Right lobe of liver (tissue), 6 donors: ENCODE data around the gene MLH1. TPM values are rescaled to one million over a fixed set of nuclear protein-coding genes. Genes with fewer than 3 reads are reported as not detected.
"Not testable (repeated sequence)": the region's sequence is repeated elsewhere in the genome, so short reads cannot be mapped to it uniquely, and the experiment has no call there.

Source experiments
- ATAC-seq, 4 donors: fragments of 200-7000 bp; cut with Tn5 transposase; one replicate each; pipeline ENCODE4 v1.9.1; 2020; ENCODE audit warnings: mild to moderate bottlenecking in 4 of 4, moderate library complexity in 4 of 4
- DNase-seq, 3 donors: peaks; one replicate each; pipeline ENCODE4 v3.0.0-alpha.2; 2020
- H3K27ac ChIP-seq, 3 donors: fragments of 200-600 bp; one replicate each; pipeline ENCODE4 v1.8.0; 2022
- H3K27me3 ChIP-seq, 2 donors: fragments of 200-600 bp; one replicate each; pipeline ENCODE4 v1.8.0; 2022
- H3K36me3 ChIP-seq, 4 donors: fragments of 200-600 bp; sonication (generic) in 1 of 4; one replicate each; pipeline versions ENCODE4 v1.5.1 to v1.8.0; 2017 to 2022; ENCODE audit warnings: control low read depth in 1 of 4
- H3K4me1 ChIP-seq, 4 donors: fragments of 200-600 bp; sonication (generic) in 1 of 4; one replicate each; pipeline versions ENCODE4 v1.5.1 to v1.8.0; 2017 to 2022; ENCODE audit warnings: control low read depth in 1 of 4
- H3K4me3 ChIP-seq, 3 donors: fragments of 200-600 bp; one replicate each; pipeline ENCODE4 v1.8.0; 2022
- H3K9me3 ChIP-seq, 4 donors: fragments of 200-600 bp; sonication (generic) in 1 of 4; one replicate each; pipeline versions ENCODE4 v1.5.1 to v1.8.0; 2017 to 2022; ENCODE audit warnings: control low read depth in 1 of 4
- CTCF ChIP-seq, 4 donors: fragments of 200-600 bp in 3 of 4; fragments of 450-650 bp in 1 of 4; IDR thresholded peaks; one replicate each; pipeline versions ENCODE4 v1.5.1 to v1.8.0; 2016 to 2022; ENCODE audit warnings: antibody characterized with exemption in 4 of 4, mild to moderate bottlenecking in 2 of 4
- POLR2A ChIP-seq: fragments of 450-650 bp; IDR thresholded peaks from one replicate; pipeline ENCODE4 v1.6.1; 2017; ENCODE audit warnings: antibody characterized with exemption, mild to moderate bottlenecking
- WGBS: methylation state at CpG from one replicate; pipeline ENCODE4 v1.1.6; 2018; ENCODE audit warnings: low coverage, low lambda C conversion rate; ENCODE audit not compliant: insufficient coverage; ENCODE audit errors: missing lambda C conversion rate; 5-methylcytosine and 5-hydroxymethylcytosine counted together
- intact Hi-C, 2 donors: fragments of 100-400 bp; cut with DNase I; formaldehyde crosslinking; loops; one replicate each; pipeline versions ENCODE4 v1.11.2 to v1.14.1; 2022
- total RNA-seq, 6 experiments: library from RNA; depleted of rRNA in 2 of 6; stranded (reverse); fragments of >200 nt in 2 of 6; fragmentation: NEBNext Ultra II Directional in 3 of 6; extraction: Animal tissue kit (Norgen Biotek cat#: 25700) in 3 of 6; gene quantifications; one replicate each; pipeline versions ENCODE4 v1.1.0 to v1.2.4, GENCODE V29; 2016 to 2023
- donor health status: DM: no; HTN: yes; CAD: no.
- donor health status: DM: no; HTN: no; CAD: no.
- donor health status: DM: no; HTN: no; CAD: no.
- donor health status: DM: no; HTN: yes; CAD: no.
- donor health status: DM: no; HTN: yes; CAD: no.

MLH1 gene
- total RNA-seq, 6 experiments from 2014 or later, result 13.1 to 23.2 (median 15.3) TPM

DNA sequence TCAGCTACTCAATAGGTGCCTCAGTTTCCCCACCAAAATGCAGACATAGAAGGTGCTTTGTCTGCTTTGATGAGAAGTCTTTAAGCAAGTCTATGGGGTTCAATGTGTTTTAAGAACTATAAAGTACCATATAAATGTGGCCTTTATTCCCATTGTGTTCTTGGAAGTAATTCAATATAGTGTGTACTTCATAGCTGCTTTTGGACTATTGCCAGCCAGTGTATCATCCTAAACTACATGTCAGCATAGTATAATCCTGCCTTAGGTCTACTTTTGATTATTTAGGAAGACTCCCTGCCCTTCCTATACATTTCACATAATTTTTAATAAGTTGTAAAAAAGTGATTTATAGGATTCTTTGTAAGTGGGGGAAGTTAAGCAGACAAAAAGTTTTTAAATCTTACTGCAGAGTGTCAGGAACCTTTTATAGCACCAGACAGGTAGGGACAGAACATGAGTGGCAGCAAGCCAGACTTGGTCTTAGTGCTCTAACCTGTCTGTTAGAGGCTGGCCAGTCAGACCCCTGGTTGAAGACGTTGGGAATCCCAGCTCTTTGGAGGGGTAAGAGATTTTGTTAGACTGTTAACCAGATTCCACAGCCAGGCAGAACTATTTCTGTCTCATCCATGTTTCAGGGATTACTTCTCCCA lies 48.4 kb downstream of the MLH1 start:
- ATAC-seq (no peak), DNase-seq (no peak)
- no peaks in the 10 kb centered on the region for H3K27me3 ChIP-seq
- WGBS, result no CpG with 5 or more reads among the region's 1 CpG
- H3K36me3 ChIP-seq, result peaks cover 0 to 22% (median 3%) of the 10 kb centered on the region in 4 donors
- TF ChIP-seq CTCF (IDR thresholded peaks at IDR 0.05), result no peak
- no peak for TF ChIP-seq POLR2A
- intact Hi-C loops, result no loop called here
- no peaks in the 10 kb centered on the region for H3K4me1 ChIP-seq
- no peak overlapping the region for H3K27ac ChIP-seq
- H3K9me3 ChIP-seq, result peaks cover 0 to under 1% (median 0%) of the 10 kb centered on the region in 4 donors
- H3K4me3 ChIP-seq, result no peak overlapping the region

DNA sequence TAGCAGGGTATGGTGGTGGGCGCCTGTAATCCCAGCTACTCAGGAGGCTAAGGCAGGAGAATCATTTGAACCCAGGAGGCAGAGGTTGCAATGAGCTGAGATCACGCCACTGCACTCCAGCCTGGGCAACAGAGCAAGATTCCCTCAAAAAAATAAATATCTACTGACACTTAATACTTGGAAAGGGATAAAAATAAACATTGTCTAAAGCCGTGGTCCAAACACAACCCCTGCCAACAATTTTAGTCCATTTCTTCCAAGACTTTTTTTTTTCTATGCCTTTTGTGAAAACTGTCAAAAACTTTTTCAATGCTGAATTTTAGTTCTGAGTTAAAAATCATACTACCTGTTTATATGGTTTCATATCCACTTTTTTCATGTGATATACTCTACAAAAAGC lies 49.4 kb downstream of the MLH1 start:
- 73% methylated on average over 3 of the region's 3 CpGs for whole genome bisulfite sequencing
- intact Hi-C loops, H3K4me1 ChIP-seq, H3K27ac ChIP-seq, H3K4me3 ChIP-seq, H3K27me3 ChIP-seq, H3K9me3 ChIP-seq, DNase-seq: not testable (repeated sequence)
- peaks cover 0 to 31% (median 5%) of the 10 kb centered on the region in 4 donors for H3K36me3 ChIP-seq
- ATAC-seq, result peak in 1 of 4 donors; percentile 39

GRCh38 chr3:37050282-37050681 lies 57.0 kb downstream of the MLH1 start:
- H3K27ac ChIP-seq, result no peak overlapping the region
- no peaks in the 10 kb centered on the region for H3K27me3 ChIP-seq
- intact Hi-C loops, result no loop called here
- DNase-seq (no peak), ATAC-seq (peak; percentile 13 to 40 (median 31))
- H3K9me3 ChIP-seq, result no peaks in the 10 kb centered on the region
- TF ChIP-seq POLR2A (no peak), CTCF (IDR thresholded peaks at IDR 0.05) (no peak)
- no peak overlapping the region for H3K4me3 ChIP-seq
- 63% methylated on average over 1 of the region's 1 CpG for WGBS
- H3K36me3 ChIP-seq, result peaks cover 3 to 64% (median 26%) of the 10 kb centered on the region in 4 donors
- peaks cover 0 to 14% (median 5%) of the 10 kb centered on the region in 4 donors for H3K4me1 ChIP-seq

DNA sequence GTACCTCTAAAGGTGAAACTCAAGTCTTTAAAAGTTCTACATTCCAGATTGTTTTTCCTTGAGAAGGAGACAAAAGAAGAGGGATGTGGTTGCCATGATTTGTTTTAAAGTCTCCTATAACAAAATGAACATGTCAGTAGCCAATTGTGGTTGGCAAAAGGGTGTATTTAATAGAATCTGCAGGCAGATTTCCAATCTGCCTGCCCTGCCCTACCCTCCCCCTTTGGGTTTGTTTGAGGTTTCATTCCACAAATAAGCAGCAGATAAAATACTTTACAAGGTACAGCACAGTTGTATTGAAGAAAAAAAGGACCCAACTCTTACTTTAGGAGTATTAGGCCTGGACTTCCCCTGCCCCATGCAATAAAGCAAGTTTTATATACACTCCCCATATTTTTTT lies 59.5 kb downstream of the MLH1 start:
- Histone ChIP-seq H3K9me3 (no peaks in the 10 kb centered on the region), H3K27me3 (no peaks in the 10 kb centered on the region), H3K27ac (peak overlapping the region in 2 of 3 donors; percentile 10 to 60), H3K36me3 (peaks cover 3 to 60% (median 23%) of the 10 kb centered on the region in 4 donors), H3K4me1 (peaks cover 0 to 14% (median 5%) of the 10 kb centered on the region in 4 donors), H3K4me3 (no peak overlapping the region)
- no peak for TF ChIP-seq POLR2A
- TF ChIP-seq CTCF (IDR thresholded peaks at IDR 0.05), result no peak
- no peak for DNase-seq
- intact Hi-C loops, result no loop called here
- peak; percentile 73 to 87 (median 82) for ATAC-seq

- TF ChIP-seq CTCF (IDR thresholded peaks at IDR 0.05) (no peak), POLR2A (no peak)
These were observed 60.0 kb downstream of the MLH1 start for GRCh38 chr3:37053337-37053736.

More at GRCh38 chr3:37053337-37053736, 60.0 kb downstream of the MLH1 start:
- Histone ChIP-seq H3K4me3 (no peak overlapping the region), H3K9me3 (no peaks in the 10 kb centered on the region), H3K27ac (peak overlapping the region in 2 of 3 donors; percentile 10 to 60), H3K27me3 (no peaks in the 10 kb centered on the region), H3K4me1 (peaks cover 0 to 14% (median 5%) of the 10 kb centered on the region in 4 donors), H3K36me3 (peaks cover 3 to 62% (median 22%) of the 10 kb centered on the region in 4 donors)
- DNase-seq, result peak; percentile 32 to 67 (median 60)
- ATAC-seq, result peak; percentile 40 to 74 (median 62)
- WGBS, result 32% methylated on average over 6 of the region's 6 CpGs
- intact Hi-C loops, result no loop called here
